HuH-7 (cell line): ENCODE data around the gene HKDC1.
"Not testable (repeated sequence)": the region's sequence is repeated elsewhere in the genome, so short reads cannot be mapped to it uniquely, and the experiment has no call there.

ENCODE experiments used
- DNase-seq: peaks from one replicate; pipeline ENCODE4 v3.0.0; 2011; ENCODE audit warnings: low spot score

Gene HKDC1

DNA sequence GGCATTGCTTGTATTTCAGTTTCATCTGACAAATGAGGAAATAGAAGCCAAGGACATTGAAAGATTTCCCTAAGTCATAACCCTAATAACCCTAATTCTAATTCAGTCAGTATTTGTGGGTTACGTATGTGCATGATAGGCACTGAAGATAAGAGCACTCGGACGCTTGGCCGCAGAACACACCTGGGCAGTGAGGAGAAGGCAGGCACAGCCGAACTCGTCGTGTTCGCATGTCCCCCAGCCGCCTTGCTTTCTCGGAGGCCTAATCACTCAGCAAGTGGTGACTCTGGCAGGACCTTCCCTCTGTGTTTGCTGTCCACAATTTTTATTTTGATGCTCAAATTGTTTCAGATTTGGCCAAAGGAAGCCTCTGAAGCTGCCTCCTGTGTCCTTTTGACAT lies 23.7 kb downstream of the HKDC1 start:
- DNase-seq = no peak

- no peak for DNase-seq
These were observed 25.9 kb downstream of the HKDC1 start for GRCh38 chr10:69246036-69246435.

GRCh38 chr10:69246581-69247312 lies 26.6 kb downstream of the HKDC1 start:
- no peak for DNase-seq

DNA sequence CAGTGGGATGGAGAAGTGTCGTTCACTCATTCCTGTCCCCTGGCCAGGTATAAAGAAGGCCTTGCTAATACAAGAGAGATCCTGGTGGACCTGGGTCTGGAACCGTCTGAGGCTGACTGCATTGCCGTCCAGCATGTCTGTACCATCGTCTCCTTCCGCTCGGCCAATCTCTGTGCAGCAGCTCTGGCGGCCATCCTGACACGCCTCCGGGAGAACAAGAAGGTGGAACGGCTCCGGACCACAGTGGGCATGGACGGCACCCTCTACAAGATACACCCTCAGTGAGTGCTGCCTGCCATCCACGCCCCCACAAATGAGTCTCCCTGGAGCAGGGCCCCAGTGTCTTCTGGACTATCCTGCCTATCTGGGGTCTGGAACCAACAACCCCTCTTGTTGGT lies 27.2 kb downstream of the HKDC1 start:
- no peak for DNase-seq

GRCh38 chr10:69248117-69248730 lies 28.1 kb downstream of the HKDC1 start:
- DNase-seq = no peak

- no peak for DNase-seq
These were observed 29.9 kb downstream of the HKDC1 start for GRCh38 chr10:69250041-69250440.

DNA sequence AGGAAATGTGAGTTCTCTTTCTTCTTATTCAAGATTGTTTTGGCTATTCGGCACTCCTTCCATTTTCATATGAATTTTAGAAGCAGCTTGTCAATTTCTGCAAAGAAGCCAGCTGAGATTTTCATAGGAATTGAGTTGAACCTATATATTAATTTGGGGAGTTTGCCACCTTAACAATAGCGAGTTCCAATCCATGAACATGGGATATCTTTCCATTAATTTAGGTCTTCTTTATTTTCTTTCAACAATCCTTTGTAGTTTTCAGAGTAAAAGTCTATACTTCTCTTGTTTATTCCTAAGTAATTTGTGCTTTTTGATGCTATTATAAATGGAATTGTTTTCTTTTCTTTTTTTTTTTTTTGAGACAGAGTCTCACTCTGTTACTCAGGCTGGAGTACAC lies 31.3 kb downstream of the HKDC1 start:
- not testable (repeated sequence) for DNase-seq

DNA sequence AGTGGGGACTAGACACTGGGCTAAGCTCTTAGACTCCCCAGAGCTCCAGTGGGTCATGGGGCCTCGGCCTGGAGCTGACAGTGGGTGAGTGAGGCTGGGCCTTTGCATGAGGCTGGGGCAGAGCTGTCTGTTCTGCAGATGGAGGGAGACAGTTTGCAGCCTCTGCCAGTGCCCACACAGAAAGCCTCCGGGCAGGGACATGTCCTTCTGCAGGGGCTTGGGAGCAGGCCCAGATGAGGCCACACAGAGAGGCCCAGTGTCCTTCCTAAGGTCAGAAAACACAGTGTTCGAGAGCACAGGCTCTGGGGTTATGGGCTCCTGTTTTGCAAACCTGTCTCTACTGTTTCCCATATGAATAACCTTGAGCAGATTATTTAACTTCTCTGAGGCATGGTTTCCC lies 33.0 kb downstream of the HKDC1 start:
- no peak for DNase-seq

GRCh38 chr10:69254877-69255276 lies 34.7 kb downstream of the HKDC1 start:
- DNase-seq = no peak

GRCh38 chr10:69259547-69260243 lies 39.6 kb downstream of the HKDC1 start:
- DNase-seq = no peak

- no peak for DNase-seq
These were observed 41.1 kb downstream of the HKDC1 start for GRCh38 chr10:69261184-69261583.

DNA sequence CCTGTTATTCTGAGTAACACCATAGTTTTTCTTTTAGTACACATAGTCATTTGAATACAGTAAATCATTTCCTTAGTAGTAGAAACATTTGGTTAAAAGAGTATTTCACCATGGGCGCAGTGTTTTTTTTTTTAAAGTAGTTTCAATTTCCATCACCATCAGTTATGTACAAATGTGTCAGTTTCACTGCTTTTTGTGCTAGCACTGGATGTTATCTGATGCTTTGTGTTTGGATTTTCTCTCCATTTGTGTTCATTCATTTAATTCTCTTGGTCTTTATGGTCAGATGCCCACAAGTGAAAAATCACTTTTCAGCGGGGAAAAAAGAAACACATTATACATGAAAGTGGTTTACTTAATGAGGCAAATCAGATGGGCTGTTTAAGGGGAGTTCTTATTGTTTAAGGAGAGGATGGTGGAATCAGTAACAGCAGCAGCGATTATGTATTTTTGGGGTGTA lies 42.2 kb downstream of the HKDC1 start:
- DNase-seq = no peak

DNA sequence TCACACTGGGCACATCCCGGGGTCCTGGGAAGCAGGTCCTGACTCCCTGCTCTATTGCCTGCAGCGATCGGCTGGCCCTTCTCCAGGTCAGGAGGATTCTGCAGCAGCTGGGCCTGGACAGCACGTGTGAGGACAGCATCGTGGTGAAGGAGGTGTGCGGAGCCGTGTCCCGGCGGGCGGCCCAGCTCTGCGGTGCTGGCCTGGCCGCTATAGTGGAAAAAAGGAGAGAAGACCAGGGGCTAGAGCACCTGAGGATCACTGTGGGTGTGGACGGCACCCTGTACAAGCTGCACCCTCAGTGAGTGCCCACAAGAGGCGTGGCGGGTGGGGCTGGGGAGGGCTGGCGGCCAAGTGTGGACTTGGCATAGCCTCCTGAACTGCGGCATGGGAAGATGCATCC lies 45.4 kb downstream of the HKDC1 start:
- no peak for DNase-seq

DNA sequence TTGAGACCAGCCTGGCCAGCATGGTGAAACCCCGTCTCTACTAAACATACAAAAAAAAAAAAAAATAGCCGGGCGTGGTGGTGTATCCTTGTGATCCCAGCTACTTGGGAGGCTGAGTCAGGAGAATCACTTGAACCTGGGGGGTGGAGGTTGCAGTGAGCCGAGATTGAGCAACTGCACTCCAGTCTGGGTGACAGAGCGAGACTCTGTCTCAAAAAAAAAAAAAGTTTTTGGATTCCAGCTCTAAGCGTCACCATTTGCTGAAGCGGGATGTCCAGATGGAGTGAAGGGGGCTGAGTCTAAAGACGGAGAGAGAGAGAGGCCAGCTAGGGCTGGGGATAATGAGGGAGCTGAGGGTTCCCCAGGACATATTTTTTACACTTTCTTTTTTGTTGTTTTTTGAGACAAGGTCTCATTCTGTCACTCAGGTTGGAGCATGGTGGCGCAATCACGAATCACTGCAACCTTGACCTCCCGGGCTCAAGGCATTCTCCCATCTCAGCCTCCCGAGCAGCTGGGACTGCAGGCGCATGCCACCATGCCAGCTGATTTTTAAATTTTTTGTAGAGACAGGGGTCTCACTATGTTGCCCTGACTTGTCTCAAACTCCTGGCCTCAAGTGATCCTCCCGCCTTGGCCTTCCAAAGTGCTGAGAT lies 48.8 kb downstream of the HKDC1 start:
- DNase-seq = no peak

- DNase-seq = no peak
These were observed 49.6 kb downstream of the HKDC1 start for GRCh38 chr10:69269761-69270160.

- no peak for DNase-seq
These were observed 50.9 kb downstream of the HKDC1 start for GRCh38 chr10:69270990-69271389.

DNA sequence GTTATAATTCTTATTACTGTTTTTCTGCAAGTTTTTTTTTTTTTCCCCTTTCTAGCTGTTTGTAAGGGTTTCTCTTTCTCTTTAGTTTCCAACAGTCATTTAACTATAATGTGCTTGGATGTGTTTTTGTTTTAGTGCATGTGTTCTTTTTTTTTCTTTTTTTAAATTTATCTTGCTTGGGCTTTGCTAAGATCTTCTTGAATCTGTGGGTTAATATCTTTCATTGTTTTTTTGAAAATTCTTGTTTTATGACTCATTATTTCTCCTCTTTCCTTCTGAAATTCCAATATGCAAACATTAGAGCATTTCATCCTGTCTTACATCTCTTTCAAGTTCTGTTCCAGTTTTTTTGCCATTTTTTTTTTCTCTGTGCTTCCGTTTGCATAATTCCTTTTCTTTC lies 52.5 kb downstream of the HKDC1 start:
- no peak for DNase-seq

DNA sequence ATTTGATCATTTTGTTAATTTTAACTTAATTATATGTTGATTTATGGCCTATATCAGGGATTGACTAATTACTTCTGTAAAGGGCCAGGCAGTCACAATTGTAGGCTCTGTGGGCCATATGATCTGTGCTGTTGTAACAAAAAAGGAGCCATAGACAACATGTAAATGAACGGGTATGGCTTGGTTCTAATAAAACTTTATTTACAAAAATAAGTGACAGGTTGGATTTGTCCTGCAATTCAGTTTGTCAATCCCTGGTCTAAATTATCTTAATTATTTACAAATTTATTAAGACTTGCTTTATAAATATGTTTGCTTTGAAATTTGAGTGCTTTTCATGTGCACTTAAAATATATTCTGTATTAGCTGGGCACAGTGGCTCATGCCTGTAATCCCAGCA lies 55.3 kb downstream of the HKDC1 start:
- DNase-seq = no peak

- DNase-seq = no peak
These were observed 56.4 kb downstream of the HKDC1 start for GRCh38 chr10:69276503-69276902.

- no peak for DNase-seq
These were observed 58.4 kb downstream of the HKDC1 start, which contains the start of gene HK1 for GRCh38 chr10:69278446-69278963. Gene HK1 (plus strand): TSS chr10:69278496.

- DNase-seq = no peak
These were observed 59.0 kb downstream of the HKDC1 start for GRCh38 chr10:69279110-69279509.
